GM21381 (cell line): ENCODE data around the gene DHFR.
"Not testable (repeated sequence)": the region's sequence is repeated elsewhere in the genome, so short reads cannot be mapped to it uniquely, and the experiment has no call there.

Source experiments
- ATAC-seq: cut with Tn5 transposase; IDR thresholded peaks from one replicate; pipeline ENCODE4 v1.9.1; 2021; ENCODE audit warnings: mild to moderate bottlenecking, moderate library complexity; ENCODE audit not compliant: unreplicated experiment

Gene DHFR

DNA sequence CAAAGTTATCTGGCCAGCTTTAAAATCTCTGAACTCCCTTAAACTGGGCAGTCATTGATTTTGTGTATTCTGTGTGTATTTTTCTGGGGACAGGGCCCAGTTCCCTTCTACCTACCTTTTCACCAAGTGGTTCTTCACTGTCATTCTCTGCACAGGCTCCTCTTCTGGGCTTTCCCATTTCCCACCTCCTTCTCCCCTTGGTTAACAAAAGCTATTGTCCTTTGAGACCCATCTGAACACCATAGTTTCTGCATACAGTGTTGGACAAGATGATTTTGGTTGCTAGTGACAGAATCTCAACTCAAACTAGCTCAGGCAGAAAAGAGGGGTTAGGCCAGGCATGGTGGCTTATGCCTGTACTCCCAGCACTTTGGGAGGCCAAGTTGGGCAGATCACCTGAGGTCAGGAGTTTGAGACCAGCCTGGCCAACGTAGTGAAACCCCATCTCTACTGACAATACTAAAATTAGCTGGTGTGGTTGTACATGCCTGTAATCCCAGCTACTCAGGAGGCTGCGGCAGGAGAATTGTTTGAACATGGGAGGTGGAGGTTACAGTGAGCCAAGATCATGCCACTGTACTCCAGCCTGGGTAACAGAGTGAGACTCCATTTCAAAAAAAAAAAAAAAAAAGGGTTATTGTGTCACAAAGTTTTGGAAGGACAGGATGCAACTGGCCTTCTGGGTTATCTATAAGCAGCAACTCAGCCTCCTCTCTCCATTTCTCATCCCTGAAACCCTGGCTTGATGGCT lies 53.7 kb downstream of the DHFR start:
- no peak for ATAC-seq

DNA sequence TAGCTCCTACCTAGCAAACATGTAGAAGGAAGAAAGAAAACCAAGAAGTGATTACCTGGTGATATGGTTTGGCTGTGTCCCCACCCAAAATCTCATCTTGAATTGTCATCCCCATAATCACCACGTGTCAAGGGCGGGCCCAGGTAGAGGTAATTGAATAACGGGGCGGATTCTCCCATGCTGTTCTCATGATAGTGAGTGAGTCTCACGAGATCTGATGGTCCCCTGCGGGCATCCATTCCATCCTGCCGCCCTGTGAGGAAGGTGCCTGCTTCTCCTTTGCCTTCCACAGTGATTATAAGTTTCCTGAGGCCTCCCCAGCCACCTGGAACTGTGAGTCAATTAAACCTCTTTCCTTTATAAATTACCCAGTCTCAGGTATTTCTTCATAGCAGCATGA lies 57.3 kb downstream of the DHFR start:
- no peak for ATAC-seq

DNA sequence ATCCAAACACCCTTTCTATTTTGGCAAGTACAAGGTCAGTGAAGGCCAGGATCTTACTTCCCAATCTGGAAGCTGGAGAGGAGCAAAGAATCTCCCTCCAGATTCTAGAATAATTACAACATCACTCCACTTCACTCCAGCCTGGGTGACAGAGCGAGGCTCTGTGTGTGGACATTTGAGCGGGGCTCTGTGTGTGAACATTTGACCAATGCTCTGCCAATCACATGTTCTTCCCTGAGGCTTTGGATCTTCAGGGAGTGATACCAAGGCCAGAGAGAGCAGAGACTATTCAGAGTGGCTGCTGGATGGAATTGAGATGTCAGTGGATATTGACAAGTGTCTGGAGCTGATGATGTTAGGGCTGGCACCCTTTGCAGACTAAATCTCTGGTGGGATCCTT lies 60.0 kb downstream of the DHFR start:
- no peak for ATAC-seq

DNA sequence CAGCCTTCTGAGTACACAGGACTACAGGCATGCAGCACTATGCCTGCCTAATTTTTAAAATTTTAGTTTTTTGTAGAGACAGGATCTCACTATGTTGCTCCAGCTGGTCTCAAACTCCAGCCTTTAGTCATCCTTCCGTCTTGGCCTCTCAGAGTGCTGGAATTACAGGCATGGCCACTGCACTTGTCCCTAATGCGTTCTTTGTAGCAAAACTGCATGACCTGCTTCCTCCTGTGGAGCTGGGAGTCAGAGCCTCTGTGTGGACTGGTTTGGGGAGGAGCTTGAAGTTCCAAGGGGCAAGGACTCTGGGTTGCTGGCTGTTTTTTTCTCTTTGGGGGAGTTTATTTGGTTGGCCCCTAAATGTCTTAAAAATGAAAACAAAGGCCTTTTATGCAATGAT lies 62.0 kb downstream of the DHFR start:
- ATAC-seq, result no peak

DNA sequence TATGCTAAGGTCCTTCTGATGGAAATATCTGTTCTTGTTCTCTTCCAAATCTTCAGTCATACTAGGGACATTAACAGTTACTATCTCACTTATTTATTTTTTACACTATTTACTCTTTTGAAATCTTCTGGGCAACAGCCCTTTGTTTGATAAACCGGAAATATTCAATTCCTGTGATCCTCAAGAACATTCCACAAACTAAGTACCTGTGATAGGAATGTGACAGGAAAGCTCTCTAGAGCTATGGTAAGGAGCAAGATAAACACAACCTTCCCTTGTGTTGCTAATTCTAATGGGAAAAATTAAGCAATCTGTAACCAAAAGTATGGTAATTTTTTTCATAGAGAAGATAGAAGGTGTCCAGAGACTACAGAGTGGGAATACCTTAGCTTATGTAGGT lies 62.7 kb downstream of the DHFR start:
- ATAC-seq, result no peak

DNA sequence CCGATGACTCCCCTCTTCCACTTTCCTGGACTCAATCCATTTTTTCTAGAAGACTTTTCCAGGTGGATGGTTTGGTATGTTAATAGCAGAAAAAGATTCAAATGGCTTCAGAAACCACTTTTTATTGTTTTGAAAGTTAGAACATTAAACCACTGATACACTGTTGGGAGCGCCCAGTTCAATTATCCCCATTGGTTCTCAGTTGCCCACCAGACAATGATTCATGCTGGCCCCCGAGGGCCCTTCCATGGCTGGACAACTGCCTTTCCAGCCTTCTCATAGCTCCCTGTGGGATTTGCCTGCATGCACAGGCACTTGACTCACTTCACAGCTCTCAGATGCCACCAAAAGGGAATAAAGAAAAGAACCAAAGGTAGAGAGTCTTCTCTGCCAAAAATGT lies 63.4 kb downstream of the DHFR start:
- ATAC-seq, result no peak

DNA sequence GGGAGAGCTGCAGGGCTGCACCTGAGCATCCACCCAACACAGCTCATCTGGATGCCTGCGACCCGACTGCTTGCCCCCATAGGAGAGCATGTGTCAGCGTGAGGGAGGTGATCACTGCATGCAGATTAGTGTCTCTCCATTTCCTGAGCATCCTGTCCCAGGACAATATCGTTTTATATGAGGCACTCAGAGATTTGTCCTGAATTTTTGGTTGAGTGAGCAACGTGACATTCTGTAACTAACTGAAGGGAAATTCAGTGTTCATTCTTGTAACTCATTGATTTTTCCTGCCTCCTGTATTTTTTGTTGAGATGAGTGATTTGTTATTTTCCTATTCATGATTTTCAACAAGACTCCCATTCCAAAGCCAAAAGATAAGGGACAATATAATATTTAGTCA lies 64.0 kb downstream of the DHFR start:
- no peak for ATAC-seq

DNA sequence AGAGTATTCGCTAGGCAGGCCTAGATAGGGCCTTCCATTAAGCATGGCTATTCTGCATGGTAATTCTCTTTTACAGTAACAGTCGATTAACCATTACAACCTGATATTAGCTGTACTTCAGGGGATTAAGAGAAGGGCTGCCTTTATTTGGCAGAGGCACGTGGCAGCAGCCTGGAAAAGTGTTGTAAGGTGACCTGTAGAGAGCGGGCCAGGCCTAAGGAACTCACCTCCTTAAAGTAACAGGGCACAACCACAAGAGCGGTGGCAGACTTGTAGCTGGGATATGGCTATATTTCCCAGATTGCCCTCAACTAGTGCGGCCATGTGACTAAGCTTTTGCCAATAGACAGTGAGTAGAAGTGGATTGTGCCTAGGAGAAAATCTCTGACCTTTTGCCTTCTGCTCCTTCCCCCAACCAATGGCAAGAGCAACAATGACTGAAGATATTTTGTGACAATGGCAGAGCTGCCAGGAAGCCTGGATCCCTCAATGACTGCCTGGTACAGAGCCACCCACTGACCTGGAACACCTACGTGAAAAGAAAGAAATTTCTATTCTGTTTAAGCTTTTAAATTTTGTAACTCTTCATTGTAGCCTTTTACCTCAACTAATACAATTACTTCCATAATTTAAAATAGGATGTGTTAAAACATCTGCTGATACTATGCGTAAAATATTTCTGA lies 65.8 kb downstream of the DHFR start:
- ATAC-seq, result no peak

DNA sequence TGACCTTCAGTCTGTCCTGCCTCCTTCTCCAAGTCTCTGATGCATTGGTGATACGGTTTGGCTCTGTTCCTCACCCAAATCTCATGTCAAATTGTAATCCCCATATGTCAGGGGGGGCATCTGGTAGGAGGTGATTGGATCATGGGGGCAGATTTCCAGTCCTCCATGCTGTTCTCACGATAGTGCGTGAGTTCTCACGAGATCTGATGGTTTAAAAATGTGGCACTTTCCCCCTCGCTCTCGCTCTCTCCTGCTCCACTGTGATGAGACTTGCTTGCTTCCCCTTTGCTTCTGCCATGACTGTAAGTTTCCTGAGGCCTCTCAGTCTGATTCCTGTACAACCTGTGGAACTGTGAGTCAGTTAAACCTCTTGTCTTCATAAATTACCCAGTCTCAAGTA lies 70.0 kb downstream of the DHFR start:
- no peak for ATAC-seq

DNA sequence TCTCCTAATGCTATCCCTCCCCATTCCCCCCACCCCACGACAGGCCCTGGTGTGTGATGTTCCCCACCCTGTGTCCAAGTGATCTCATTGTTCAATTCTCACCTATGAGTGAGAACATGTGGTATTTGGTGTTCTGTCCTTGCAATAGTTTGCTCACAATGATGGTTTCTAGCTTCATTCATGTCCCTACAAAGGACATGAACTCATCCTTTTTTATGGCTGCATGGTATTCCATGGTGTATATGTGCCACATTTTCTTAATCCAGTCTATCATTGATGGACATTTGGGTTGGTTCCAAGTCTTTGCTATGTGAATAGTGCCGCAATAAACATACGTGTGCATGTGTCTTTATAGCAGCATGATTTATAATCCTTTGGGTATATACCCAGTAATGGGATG lies 74.5 kb downstream of the DHFR start:
- ATAC-seq, result not testable (repeated sequence)

DNA sequence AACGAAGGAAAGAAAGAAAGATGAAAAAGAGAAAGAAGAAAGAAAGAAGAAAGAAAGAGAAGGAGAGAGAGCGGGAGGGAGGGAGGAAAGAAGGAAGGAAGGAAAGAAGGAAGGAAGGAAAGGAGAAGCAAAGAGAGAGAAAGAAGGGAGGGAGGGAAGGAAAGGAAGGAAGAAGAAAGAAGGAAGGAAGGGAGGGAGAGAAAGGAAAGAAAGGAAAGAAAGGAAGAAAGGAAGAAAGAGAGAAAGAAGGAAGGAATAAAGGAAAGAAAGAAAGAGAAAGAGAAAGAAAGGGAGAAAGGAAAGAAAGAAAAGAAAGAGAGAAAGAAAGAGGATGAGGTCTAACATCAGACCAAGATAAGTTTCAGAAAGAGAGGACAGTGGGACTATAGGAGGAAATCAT lies 75.7 kb downstream of the DHFR start:
- no peak for ATAC-seq

DNA sequence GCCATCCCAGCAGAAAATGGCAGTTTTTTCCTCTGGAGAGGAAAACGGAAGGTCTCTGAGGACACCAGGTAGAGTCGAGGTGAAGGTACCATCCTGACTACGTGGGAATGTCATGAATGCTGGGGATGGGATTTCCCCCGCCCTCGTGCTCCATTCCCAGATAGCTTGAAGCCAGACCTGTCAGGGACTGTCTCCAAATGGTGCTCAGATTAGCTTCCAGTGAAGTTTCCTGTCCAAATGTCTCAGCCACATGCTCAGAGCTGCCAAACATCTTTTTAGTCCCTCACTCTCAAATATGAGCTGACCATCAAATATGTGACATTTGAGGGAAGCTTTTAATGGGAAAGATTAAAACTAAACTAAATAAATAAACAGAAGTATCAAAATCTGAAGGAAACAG lies 77.1 kb downstream of the DHFR start:
- no peak for ATAC-seq

DNA sequence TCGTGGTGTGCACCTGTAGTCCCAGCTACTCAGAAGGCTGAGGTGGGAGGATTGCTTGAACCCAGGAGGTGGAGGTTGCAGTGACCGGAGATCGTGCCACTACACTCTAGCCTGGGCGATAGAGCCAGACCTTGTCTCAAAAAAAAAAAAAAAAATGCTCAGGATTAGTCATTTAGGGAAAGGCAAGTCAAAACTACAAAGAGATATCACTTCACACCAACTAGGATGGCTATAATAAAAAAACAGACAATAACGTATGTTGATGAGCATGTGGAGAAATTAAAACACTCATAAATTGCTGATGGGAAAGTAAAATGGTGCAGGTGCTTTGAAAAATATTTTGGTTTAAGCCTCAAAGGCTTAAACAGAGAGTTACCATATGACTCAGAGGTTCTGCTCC lies 78.4 kb downstream of the DHFR start:
- no peak for ATAC-seq
